GM23248 (cell line): ENCODE data around the gene VAV2.

Source experiments
- EZH2 ChIP-seq: fragments of 200-600 bp; sonication (generic); IDR thresholded peaks from 2 replicates; pipeline ENCODE4 v1.6.1; 2018; ENCODE audit warnings: antibody characterized with exemption, mild to moderate bottlenecking; ENCODE audit not compliant: insufficient read depth, poor library complexity, severe bottlenecking
- EZH2phosphoT487 ChIP-seq: fragments of 200-600 bp; sonication (generic); IDR thresholded peaks from 2 replicates; pipeline ENCODE4 v1.6.1; 2018; ENCODE audit warnings: antibody characterized with exemption, moderate library complexity, mild to moderate bottlenecking, low read depth; ENCODE audit not compliant: insufficient read depth

DNA sequence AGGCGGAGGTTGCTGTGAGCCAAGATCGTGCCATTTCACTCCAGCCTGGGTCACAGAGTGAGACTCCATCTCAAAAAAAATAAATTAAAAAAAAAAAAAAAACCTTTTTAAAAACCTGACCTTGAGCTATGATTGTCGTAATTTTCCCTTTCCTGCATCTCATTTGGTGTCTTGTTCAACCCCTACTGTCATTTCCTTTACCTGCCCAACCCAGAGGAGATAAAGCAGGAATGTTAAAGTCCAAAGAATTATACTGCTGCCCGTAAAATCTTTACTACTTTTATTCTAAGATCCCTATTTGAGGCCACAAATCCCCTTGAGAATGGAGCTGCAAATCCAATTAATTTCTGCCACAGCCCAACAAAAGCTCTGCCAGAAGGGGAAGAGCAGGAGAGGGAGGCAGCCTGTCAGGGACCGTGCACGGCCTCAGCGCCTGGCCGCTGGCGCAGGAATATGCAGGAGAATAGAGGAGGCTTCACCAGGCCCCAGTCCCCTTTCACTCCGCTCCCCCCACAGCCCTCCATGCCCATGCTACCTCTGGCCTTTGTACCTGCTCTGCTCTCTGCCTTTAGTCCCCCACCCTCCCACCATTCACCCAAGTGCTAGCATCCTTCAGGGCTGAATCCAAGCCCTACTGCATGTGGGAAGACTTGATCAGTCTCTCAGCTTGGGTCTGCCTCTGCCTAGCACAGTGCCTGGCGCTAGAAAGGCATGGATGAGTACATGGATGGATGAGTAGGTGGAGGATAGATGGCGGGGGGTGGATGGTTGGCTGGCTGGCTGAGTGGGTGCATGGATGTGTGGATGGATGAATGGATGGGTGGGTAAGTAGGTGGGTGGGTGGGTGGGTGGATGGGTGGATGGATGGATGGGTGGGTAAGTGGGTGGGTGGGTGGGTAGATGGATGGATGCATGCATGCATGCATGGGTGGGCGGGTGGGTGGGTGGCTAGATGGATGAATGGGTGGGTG is 154.2 kb downstream of the VAV2 start:
- no peak for TF ChIP-seq EZH2
- no peak for TF ChIP-seq EZH2phosphoT487
